ENCODE measurements around the gene TMEM139.

The TMEM139 gene

GRCh38 chr7:143284591-143285469 is at the start of gene TMEM139:
Gene TMEM139 (plus strand): TSS chr7:143284958. CDS start chr7:143285958, 1,000 bp downstream.
- no peak within 1 kb of the TSS for H3K4me3 ChIP-seq (ENCODE audit: low read depth, low read length)
- no peak for DNase-seq (ENCODE audit: low read depth)

GRCh38 chr7:143235561-143235960 is 49.2 kb upstream of the TMEM139 start:
- H3K4me3 ChIP-seq (ENCODE audit: low read depth, low read length): no peak overlapping the region
- no peak for DNase-seq (ENCODE audit: low read depth)

GRCh38 chr7:143236408-143236990 is 48.3 kb upstream of the TMEM139 start:
- no peak for DNase-seq (ENCODE audit: low read depth)

GRCh38 chr7:143237366-143237765 is 47.4 kb upstream of the TMEM139 start:
- no peak for DNase-seq (ENCODE audit: low read depth)

More at GRCh38 chr7:143236408-143236990, 48.3 kb upstream of the TMEM139 start:
- H3K4me3 ChIP-seq (ENCODE audit: low read depth, low read length): no peak overlapping the region

GRCh38 chr7:143238289-143238980 is 46.3 kb upstream of the TMEM139 start:
- no peak overlapping the region for H3K4me3 ChIP-seq (ENCODE audit: low read depth, low read length)
- DNase-seq (ENCODE audit: low read depth): no peak

More at GRCh38 chr7:143237366-143237765, 47.4 kb upstream of the TMEM139 start:
- no peak overlapping the region for H3K4me3 ChIP-seq (ENCODE audit: low read depth, low read length)

- no peak overlapping the region for H3K4me3 ChIP-seq (ENCODE audit: low read depth, low read length)
- DNase-seq (ENCODE audit: low read depth): peak; percentile 35
Measured at GRCh38 chr7:143239813-143240212, 44.9 kb upstream of the TMEM139 start.

- DNase-seq (ENCODE audit: low read depth): peak; percentile 60
- no peak overlapping the region for H3K4me3 ChIP-seq (ENCODE audit: low read depth, low read length)
Measured at GRCh38 chr7:143240291-143241168, 44.2 kb upstream of the TMEM139 start.

GRCh38 chr7:143242306-143242705 is 42.5 kb upstream of the TMEM139 start:
- no peak overlapping the region for H3K4me3 ChIP-seq (ENCODE audit: low read depth, low read length)
- DNase-seq (ENCODE audit: low read depth): no peak

- DNase-seq (ENCODE audit: low read depth): no peak
Measured at GRCh38 chr7:143243111-143243510, 41.6 kb upstream of the TMEM139 start.

GRCh38 chr7:143243614-143244013 is 41.1 kb upstream of the TMEM139 start:
- DNase-seq (ENCODE audit: low read depth): no peak

More at GRCh38 chr7:143243111-143243510, 41.6 kb upstream of the TMEM139 start:
- H3K4me3 ChIP-seq (ENCODE audit: low read depth, low read length): no peak overlapping the region

GRCh38 chr7:143244321-143244720 is 40.4 kb upstream of the TMEM139 start:
- no peak for DNase-seq (ENCODE audit: low read depth)
- H3K4me3 ChIP-seq (ENCODE audit: low read depth, low read length): no peak overlapping the region

More at GRCh38 chr7:143243614-143244013, 41.1 kb upstream of the TMEM139 start:
- no peak overlapping the region for H3K4me3 ChIP-seq (ENCODE audit: low read depth, low read length)

GRCh38 chr7:143245123-143245522 is 39.6 kb upstream of the TMEM139 start:
- no peak overlapping the region for H3K4me3 ChIP-seq (ENCODE audit: low read depth, low read length)
- DNase-seq (ENCODE audit: low read depth): no peak

- H3K4me3 ChIP-seq (ENCODE audit: low read depth, low read length): no peak overlapping the region
- DNase-seq (ENCODE audit: low read depth): no peak
Measured at GRCh38 chr7:143247372-143247771, 37.4 kb upstream of the TMEM139 start.

- DNase-seq (ENCODE audit: low read depth): no peak
- H3K4me3 ChIP-seq (ENCODE audit: low read depth, low read length): no peak overlapping the region
Measured at GRCh38 chr7:143248761-143249354, 35.9 kb upstream of the TMEM139 start.

GRCh38 chr7:143250199-143250598 is 34.6 kb upstream of the TMEM139 start:
- H3K4me3 ChIP-seq (ENCODE audit: low read depth, low read length): no peak overlapping the region
- DNase-seq (ENCODE audit: low read depth): no peak

GRCh38 chr7:143250822-143251221 is 33.9 kb upstream of the TMEM139 start:
- H3K4me3 ChIP-seq (ENCODE audit: low read depth, low read length): no peak overlapping the region
- no peak for DNase-seq (ENCODE audit: low read depth)

- H3K4me3 ChIP-seq (ENCODE audit: low read depth, low read length): no peak overlapping the region
Measured at GRCh38 chr7:143252006-143252405, 32.8 kb upstream of the TMEM139 start.

GRCh38 chr7:143255564-143255963 is 29.2 kb upstream of the TMEM139 start:
- no peak for DNase-seq (ENCODE audit: low read depth)
- no peak overlapping the region for H3K4me3 ChIP-seq (ENCODE audit: low read depth, low read length)

More at GRCh38 chr7:143252006-143252405, 32.8 kb upstream of the TMEM139 start:
- no peak for DNase-seq (ENCODE audit: low read depth)

- H3K4me3 ChIP-seq (ENCODE audit: low read depth, low read length): no peak overlapping the region
- no peak for DNase-seq (ENCODE audit: low read depth)
Measured at GRCh38 chr7:143256325-143256724, 28.4 kb upstream of the TMEM139 start.

Measured in skeletal muscle cell (primary cell).